Uterus (tissue), 4 donors: ENCODE results near the gene NEGR1. TPM values are rescaled to one million over a fixed set of nuclear protein-coding genes. Genes with fewer than 3 reads are reported as not detected.

ENCODE experiments used
- DNase-seq, 2 donors: peaks; one replicate each; pipeline ENCODE4 v3.0.0-alpha.2; 2019 to 2020
- H3K27ac ChIP-seq, 2 donors: fragments of 200-600 bp; sonication (generic); 1 replicate in 1 of 2; 2 replicates in 1 of 2; pipeline ENCODE4 v1.5.1; 2016 to 2018
- H3K27me3 ChIP-seq, 2 donors: fragments of 200-600 bp; sonication (generic); one replicate each; pipeline ENCODE4 v1.5.1; 2018 to 2019; ENCODE audit warnings: control low read depth in 1 of 2
- H3K36me3 ChIP-seq, 2 donors: fragments of 200-600 bp; sonication (generic); one replicate each; pipeline ENCODE4 v1.5.1; 2019; ENCODE audit warnings: control low read depth in 1 of 2
- H3K4me1 ChIP-seq, 2 donors: fragments of 200-600 bp; sonication (generic); one replicate each; pipeline ENCODE4 v1.5.1; 2018 to 2019; ENCODE audit warnings: control low read depth in 1 of 2
- H3K4me3 ChIP-seq, 2 donors: fragments of 200-600 bp; sonication (generic); 1 replicate in 1 of 2; 2 replicates in 1 of 2; pipeline ENCODE4 v1.5.1; 2018 to 2019; ENCODE audit warnings: mild to moderate bottlenecking in 1 of 2
- H3K9me3 ChIP-seq, 2 donors: fragments of 200-600 bp; sonication (generic); one replicate each; pipeline ENCODE4 v1.5.1; 2019; ENCODE audit warnings: control low read depth in 1 of 2
- POLR2A ChIP-seq, 2 donors: fragments of 450-650 bp; IDR thresholded peaks; one replicate each; pipeline ENCODE4 v1.6.1; 2016; ENCODE audit warnings: antibody characterized with exemption in 2 of 2, mild to moderate bottlenecking in 1 of 2, moderate library complexity in 1 of 2
- intact Hi-C: fragments of 100-400 bp; cut with DNase I; formaldehyde crosslinking; loops from one replicate; pipeline ENCODE4 v1.15.1; 2023; ENCODE audit warnings: low total_unique reads
- total RNA-seq, 4 donors: library from RNA; depleted of rRNA in 3 of 4; stranded (reverse); fragments of >200 nt in 3 of 4; gene quantifications; one replicate each; pipeline versions ENCODE4 v1.1.0 to v1.2.4, GENCODE V29; 2014 to 2023
- TF ChIP-seq, protein P1 (sequence below), 4 experiments: fragments of 200-600 bp in 2 of 4; fragments of 450-650 bp in 2 of 4; sonication (generic) in 2 of 4; IDR thresholded peaks; one replicate each; pipeline ENCODE4 v1.5.1; 2016 to 2019; ENCODE audit warnings: antibody characterized with exemption in 4 of 4, mild to moderate bottlenecking in 2 of 4, moderate library complexity in 1 of 4
- donor health status: DM: yes; HTN: yes; CAD: no.

NEGR1 gene
- total RNA-seq, 4 donors from 2014 or later, result 6.7 to 42.9 (median 33.3) TPM

DNA sequence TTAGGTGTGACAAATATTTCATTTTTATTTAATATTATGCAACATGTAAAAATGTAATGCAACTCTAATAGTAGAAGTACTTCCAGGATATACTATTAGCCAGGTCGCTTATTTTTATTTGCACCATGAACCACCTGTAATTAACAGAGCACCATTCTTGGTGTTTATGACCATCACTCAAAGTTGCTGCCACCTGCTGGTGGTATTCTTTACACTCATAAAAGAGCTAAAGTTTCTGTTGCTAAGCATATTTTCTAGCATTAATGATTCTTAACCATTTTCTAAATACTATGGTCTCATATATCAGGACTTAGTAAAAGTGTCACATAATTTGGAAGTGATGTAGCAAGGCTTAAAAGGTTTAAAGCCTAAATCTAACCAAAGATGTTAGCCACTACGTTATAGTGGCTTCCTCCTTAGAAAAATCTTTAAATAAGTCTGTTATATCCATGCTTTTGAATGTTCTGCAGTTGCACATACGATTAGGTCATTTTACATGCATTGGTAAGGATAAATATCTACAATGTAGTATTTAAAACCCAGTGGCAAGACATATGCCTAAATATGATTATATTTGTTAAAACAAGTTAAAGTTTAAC, 244.5 kb downstream of the NEGR1 start:
- intact Hi-C loops, result no loop called here
- H3K36me3 ChIP-seq, result peaks cover 0 to 6% of the 10 kb centered on the region in 2 donors
- TF ChIP-seq, protein P1, sequence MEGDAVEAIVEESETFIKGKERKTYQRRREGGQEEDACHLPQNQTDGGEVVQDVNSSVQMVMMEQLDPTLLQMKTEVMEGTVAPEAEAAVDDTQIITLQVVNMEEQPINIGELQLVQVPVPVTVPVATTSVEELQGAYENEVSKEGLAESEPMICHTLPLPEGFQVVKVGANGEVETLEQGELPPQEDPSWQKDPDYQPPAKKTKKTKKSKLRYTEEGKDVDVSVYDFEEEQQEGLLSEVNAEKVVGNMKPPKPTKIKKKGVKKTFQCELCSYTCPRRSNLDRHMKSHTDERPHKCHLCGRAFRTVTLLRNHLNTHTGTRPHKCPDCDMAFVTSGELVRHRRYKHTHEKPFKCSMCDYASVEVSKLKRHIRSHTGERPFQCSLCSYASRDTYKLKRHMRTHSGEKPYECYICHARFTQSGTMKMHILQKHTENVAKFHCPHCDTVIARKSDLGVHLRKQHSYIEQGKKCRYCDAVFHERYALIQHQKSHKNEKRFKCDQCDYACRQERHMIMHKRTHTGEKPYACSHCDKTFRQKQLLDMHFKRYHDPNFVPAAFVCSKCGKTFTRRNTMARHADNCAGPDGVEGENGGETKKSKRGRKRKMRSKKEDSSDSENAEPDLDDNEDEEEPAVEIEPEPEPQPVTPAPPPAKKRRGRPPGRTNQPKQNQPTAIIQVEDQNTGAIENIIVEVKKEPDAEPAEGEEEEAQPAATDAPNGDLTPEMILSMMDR (IDR thresholded peaks at IDR 0.05), result peak in 3 of 4 experiments; percentile 12 to 25 (median 14)
- no peak for TF ChIP-seq POLR2A (IDR thresholded peaks at IDR 0.05)
- DNase-seq, result no peak
- H3K4me3 ChIP-seq, result no peak overlapping the region
- no peak overlapping the region for H3K27ac ChIP-seq
- no peaks in the 10 kb centered on the region for H3K9me3 ChIP-seq
- no peaks in the 10 kb centered on the region for H3K27me3 ChIP-seq
- no peaks in the 10 kb centered on the region for H3K4me1 ChIP-seq

DNA sequence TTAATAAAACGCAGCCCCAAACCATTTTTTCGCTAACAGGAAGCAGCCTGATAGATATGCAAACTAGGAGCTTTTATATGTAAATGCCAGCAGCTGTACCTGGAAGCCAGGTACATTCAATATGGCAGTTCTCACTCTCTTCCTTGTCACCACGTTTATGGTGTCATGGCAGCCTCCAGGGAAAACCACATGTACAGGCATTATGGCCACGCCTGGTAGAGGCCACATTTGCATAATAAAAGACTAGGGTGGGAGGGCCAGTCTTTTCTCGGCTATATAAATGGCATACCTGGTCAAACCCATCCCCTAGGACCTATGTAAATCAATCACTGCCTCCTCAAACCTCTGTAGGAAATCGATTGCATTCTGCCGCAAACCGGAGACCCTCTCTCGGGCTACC, 247.5 kb downstream of the NEGR1 start:
- DNase-seq, result no peak
- Histone ChIP-seq H3K4me3 (no peak overlapping the region), H3K9me3 (no peaks in the 10 kb centered on the region), H3K4me1 (no peaks in the 10 kb centered on the region), H3K36me3 (peaks cover 0 to 6% of the 10 kb centered on the region in 2 donors), H3K27me3 (no peaks in the 10 kb centered on the region), H3K27ac (no peak overlapping the region)
- intact Hi-C loops, result no loop called here
- TF ChIP-seq, protein P1 (IDR thresholded peaks at IDR 0.05), result no peak
- no peak for TF ChIP-seq POLR2A (IDR thresholded peaks at IDR 0.05)

DNA sequence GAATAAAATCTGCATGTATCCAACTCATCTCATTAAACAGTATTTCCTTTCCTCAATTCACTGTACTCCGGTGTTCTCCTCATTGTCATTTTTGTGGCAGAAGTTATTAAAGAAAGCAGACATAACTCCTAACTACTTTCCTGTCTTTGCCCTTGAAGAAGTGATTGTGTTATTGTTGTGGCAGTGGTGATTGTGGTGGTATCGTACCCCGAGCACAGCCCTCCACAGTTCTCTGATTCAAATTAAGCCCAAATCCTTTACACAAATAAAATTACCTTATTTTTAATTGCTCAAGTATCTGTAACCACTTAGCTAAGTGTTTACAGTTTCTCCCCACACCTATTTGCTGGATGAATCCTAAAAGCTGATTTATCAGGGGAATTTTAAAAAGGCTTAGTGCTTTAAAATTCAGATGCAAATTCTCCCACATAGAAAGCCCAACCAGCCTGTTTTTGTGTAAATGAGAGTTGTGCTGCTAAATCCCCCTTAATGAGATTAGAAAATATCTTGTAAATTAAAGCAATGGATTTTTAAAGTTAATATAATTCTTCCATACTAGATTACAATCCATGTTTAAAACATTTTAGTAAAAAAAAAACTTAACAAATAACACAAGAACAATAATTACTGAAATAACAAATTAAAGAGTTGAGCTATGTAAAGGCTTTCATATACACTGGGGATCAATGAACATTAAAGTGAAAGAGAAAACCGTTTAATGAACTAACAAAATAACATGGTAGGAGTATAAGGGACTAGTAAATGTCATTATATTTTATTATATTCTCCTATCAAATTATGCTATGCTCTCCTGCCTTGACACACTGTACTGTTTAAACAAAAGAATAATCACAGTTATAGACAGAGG, 259.0 kb downstream of the NEGR1 start:
- Histone ChIP-seq H3K4me3 (no peak overlapping the region), H3K36me3 (no peaks in the 10 kb centered on the region)

DNA sequence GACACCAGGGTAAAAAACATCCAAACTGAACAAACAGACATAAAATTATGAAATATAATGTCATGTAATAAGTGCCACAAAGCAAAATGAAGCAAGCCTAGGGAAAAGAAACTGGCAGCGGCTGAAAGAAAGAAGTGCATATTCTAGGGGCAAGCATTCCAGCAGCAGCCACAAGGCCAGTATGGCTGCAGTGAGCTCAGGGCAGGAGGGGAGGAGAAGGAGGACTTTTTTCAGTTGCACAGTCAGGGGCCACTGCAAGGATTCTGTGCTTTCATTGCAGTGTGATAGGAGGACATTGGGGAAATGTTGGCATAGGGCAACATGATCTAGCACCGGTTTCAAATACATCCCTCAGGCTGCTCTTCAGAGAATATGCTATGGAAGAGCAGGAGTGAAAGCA, 263.8 kb downstream of the NEGR1 start:
- Histone ChIP-seq H3K4me1 (no peaks in the 10 kb centered on the region), H3K27me3 (no peaks in the 10 kb centered on the region), H3K9me3 (no peaks in the 10 kb centered on the region), H3K27ac (no peak overlapping the region), H3K4me3 (no peak overlapping the region), H3K36me3 (no peaks in the 10 kb centered on the region)
- DNase-seq, result no peak
- intact Hi-C loops, result no loop called here
- TF ChIP-seq POLR2A (IDR thresholded peaks at IDR 0.05), result no peak
- TF ChIP-seq, protein P1 (IDR thresholded peaks at IDR 0.05), result no peak

More for the DNA sequence above, 259.0 kb downstream of the NEGR1 start:
- Histone ChIP-seq H3K27ac (no peak overlapping the region), H3K4me1 (no peaks in the 10 kb centered on the region), H3K9me3 (no peaks in the 10 kb centered on the region), H3K27me3 (no peaks in the 10 kb centered on the region)
- no peak for DNase-seq
- intact Hi-C loops, result no loop called here
- TF ChIP-seq, protein P1 (IDR thresholded peaks at IDR 0.05), result no peak
- no peak for TF ChIP-seq POLR2A (IDR thresholded peaks at IDR 0.05)

DNA sequence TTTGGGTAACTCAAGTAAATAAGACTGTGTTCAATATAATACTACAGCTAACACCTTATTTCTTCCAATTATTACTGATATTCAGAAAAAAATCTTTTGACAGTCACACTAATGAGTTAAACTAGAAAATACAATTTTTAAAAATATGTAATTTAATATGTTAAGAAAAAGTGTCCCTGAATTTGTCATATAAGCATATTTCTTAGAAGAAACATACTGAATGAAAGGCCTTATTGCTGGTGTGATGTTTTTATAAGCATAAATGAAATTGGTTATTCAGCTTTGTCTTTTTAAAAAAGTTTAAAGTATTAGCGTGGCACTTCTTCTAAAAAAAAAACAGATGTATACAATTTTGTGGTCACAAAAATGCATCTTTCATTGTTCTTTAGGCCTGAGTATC, 267.3 kb downstream of the NEGR1 start:
- Histone ChIP-seq H3K36me3 (no peaks in the 10 kb centered on the region), H3K27me3 (no peaks in the 10 kb centered on the region), H3K9me3 (no peaks in the 10 kb centered on the region), H3K4me1 (no peaks in the 10 kb centered on the region), H3K27ac (no peak overlapping the region), H3K4me3 (no peak overlapping the region)
- no peak for DNase-seq
- intact Hi-C loops, result no loop called here
- no peak for TF ChIP-seq POLR2A (IDR thresholded peaks at IDR 0.05)
- TF ChIP-seq, protein P1 (IDR thresholded peaks at IDR 0.05), result no peak
